Dendritic cell treated with granulocyte-macrophage colony-stimulating factor and Interleukin-4, amounts not matched to agents 40 ng/mL and 50 ng/mL, for 4 days (primary cell): Measurements from ENCODE around the gene FGGY.
"Not testable (repeated sequence)": the region's sequence is repeated elsewhere in the genome, so short reads cannot be mapped to it uniquely, and the experiment has no call there.

Source experiments
- H3K27ac Mint-ChIP-seq: one replicate; pipeline ENCODE4 v1.8.0; 2022; ENCODE audit warnings: mild to moderate bottlenecking, mixed read lengths
- H3K27me3 Mint-ChIP-seq: one replicate; pipeline ENCODE4 v1.8.0; 2022; ENCODE audit warnings: mild to moderate bottlenecking, mixed read lengths
- H3K36me3 Mint-ChIP-seq: one replicate; pipeline ENCODE4 v1.8.0; 2022; ENCODE audit warnings: low read depth, mixed read lengths
- H3K4me1 Mint-ChIP-seq: one replicate; pipeline ENCODE4 v1.8.0; 2022; ENCODE audit warnings: low read depth, mixed read lengths
- H3K4me3 Mint-ChIP-seq: one replicate; pipeline ENCODE4 v1.8.0; 2022; ENCODE audit warnings: mild to moderate bottlenecking, moderate library complexity, mixed read lengths
- H3K9me3 Mint-ChIP-seq: one replicate; pipeline ENCODE4 v1.8.0; 2022; ENCODE audit warnings: mixed read lengths
- intact Hi-C: fragments of 100-400 bp; cut with micrococcal nuclease; formaldehyde crosslinking; loops from one replicate; pipeline ENCODE4 v1.15.0; 2022

Gene FGGY

GRCh38 chr1:59731591-59731990 is 434.7 kb downstream of the FGGY start:
- Mint-ChIP-seq H3K9me3 (peaks cover 15% of the 10 kb centered on the region), H3K4me3 (no peak overlapping the region), H3K36me3 (peaks cover 9% of the 10 kb centered on the region), H3K4me1 (peaks cover 26% of the 10 kb centered on the region), H3K27me3 (no peaks in the 10 kb centered on the region), H3K27ac (no peak overlapping the region)
- intact Hi-C loops: no loop called here

- intact Hi-C loops: no loop called here
- Mint-ChIP-seq H3K27ac (no peak overlapping the region), H3K4me3 (no peak overlapping the region), H3K27me3 (no peaks in the 10 kb centered on the region), H3K36me3 (peaks cover 12% of the 10 kb centered on the region), H3K9me3 (peaks cover 20% of the 10 kb centered on the region), H3K4me1 (peaks cover 20% of the 10 kb centered on the region)
Measured at GRCh38 chr1:59732214-59732955, 435.5 kb downstream of the FGGY start.

GRCh38 chr1:59733443-59734141 is 436.7 kb downstream of the FGGY start:
- Mint-ChIP-seq H3K4me1 (peaks cover 20% of the 10 kb centered on the region), H3K4me3 (no peak overlapping the region), H3K36me3 (peaks cover 12% of the 10 kb centered on the region), H3K27ac (no peak overlapping the region), H3K9me3 (peaks cover 20% of the 10 kb centered on the region), H3K27me3 (no peaks in the 10 kb centered on the region)
- intact Hi-C loops: no loop called here

GRCh38 chr1:59735927-59736326 is 439.0 kb downstream of the FGGY start:
- Mint-ChIP-seq H3K9me3 (peaks cover 20% of the 10 kb centered on the region), H3K4me1 (peaks cover 15% of the 10 kb centered on the region), H3K36me3 (peaks cover 12% of the 10 kb centered on the region)
- H3K27ac Mint-ChIP-seq, intact Hi-C loops, H3K4me3 Mint-ChIP-seq, H3K27me3 Mint-ChIP-seq: not testable (repeated sequence)

- Mint-ChIP-seq H3K4me3 (no peak overlapping the region), H3K36me3 (peaks cover 12% of the 10 kb centered on the region), H3K4me1 (peaks cover 7% of the 10 kb centered on the region), H3K9me3 (peaks cover 20% of the 10 kb centered on the region), H3K27ac (no peak overlapping the region), H3K27me3 (no peaks in the 10 kb centered on the region)
- intact Hi-C loops: no loop called here
Measured at GRCh38 chr1:59736744-59737143, 439.9 kb downstream of the FGGY start.

DNA sequence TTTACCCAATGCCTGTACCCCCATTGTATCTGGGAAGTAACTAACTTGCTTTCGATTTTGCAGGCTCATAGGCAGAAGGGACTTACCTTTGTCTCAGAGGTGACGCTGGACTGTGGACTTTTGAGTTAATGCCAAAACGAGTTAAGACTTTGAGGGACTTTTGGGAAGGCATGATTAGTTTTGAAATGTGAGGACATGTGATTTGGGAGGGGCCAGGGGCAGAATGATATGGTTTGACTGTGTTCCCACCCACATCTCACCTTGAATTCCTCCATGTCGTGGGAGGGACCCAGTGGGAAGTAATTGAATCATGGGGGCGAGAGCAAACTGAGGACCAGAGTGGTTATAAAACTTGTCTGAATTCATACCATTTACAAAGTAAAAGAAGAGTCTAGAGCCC is 440.7 kb downstream of the FGGY start:
- Mint-ChIP-seq H3K9me3 (peaks cover 21% of the 10 kb centered on the region), H3K4me1 (peaks cover 7% of the 10 kb centered on the region), H3K36me3 (peaks cover 12% of the 10 kb centered on the region), H3K4me3 (no peak overlapping the region), H3K27ac (no peak overlapping the region), H3K27me3 (no peaks in the 10 kb centered on the region)
- intact Hi-C loops: no loop called here

DNA sequence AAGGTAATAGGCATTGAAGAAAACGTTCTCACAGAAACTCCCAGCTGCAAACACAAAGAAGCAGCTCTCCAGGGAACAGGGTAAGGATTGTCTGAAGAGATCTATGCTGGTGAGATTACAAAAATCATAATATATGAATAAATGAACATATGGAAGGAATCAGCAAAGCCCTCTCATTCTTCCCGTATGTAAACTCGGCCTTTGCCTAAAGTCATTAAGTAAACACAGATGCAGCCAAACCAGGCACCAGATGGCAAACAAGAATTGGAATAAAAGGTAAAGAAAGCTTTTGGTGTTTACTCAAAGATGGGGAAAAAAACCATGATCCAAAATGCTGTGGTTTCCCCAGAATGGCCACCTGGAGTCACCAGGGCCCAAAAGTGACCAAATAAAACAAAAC is 441.3 kb downstream of the FGGY start:
- peaks cover 26% of the 10 kb centered on the region for H3K9me3 Mint-ChIP-seq
- intact Hi-C loops: no loop called here
- H3K27me3 Mint-ChIP-seq: no peaks in the 10 kb centered on the region
- H3K27ac Mint-ChIP-seq: no peak overlapping the region
- peaks cover 12% of the 10 kb centered on the region for H3K36me3 Mint-ChIP-seq
- H3K4me1 Mint-ChIP-seq: peaks cover 12% of the 10 kb centered on the region
- H3K4me3 Mint-ChIP-seq: no peak overlapping the region

GRCh38 chr1:59738591-59739015 is 441.7 kb downstream of the FGGY start:
- Mint-ChIP-seq H3K36me3 (peaks cover 12% of the 10 kb centered on the region), H3K27me3 (no peaks in the 10 kb centered on the region), H3K4me1 (peaks cover 17% of the 10 kb centered on the region), H3K9me3 (peaks cover 28% of the 10 kb centered on the region), H3K27ac (no peak overlapping the region), H3K4me3 (no peak overlapping the region)
- intact Hi-C loops: no loop called here

DNA sequence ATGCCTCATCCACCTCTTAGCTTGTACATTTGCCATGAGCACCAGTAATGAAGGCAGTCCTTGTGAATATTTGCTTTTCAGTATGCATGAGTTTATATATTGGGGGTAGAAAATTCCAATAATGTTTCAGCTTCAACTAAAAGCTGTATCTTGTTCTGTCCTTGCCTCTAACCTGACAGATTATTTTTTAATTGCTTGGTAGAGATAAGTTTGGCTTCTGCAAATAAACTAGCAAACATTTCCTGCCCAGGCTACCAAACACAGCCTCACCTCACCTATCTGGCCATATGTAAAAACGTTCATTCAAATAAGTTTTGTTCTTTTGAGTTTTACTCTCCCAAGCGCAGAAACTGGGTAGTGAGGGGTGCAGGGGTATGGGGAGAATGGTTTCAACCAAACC is 442.2 kb downstream of the FGGY start:
- Mint-ChIP-seq H3K9me3 (peaks cover 28% of the 10 kb centered on the region), H3K36me3 (peaks cover 12% of the 10 kb centered on the region), H3K4me3 (no peak overlapping the region), H3K27me3 (no peaks in the 10 kb centered on the region), H3K27ac (no peak overlapping the region), H3K4me1 (peaks cover 20% of the 10 kb centered on the region)
- intact Hi-C loops: no loop called here

DNA sequence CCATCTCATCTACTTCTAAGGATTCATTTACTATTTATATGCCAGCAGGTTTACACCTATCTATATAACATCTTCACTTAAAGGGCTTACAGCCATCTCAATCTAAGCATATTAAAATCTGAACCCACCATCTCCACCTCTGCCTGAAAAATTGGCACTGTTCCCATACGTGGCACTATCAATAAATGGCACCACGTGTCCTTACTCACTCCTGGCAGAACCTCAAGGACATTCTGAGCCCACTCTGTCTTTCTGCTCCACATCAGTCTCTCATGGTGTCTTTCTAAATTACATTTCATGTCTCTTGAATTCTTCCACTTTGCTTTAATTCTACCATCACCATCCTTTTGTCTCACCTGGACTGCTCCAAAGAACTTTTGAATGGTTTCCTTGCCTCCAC is 445.6 kb downstream of the FGGY start:
- Mint-ChIP-seq H3K9me3 (peaks cover 8% of the 10 kb centered on the region), H3K27ac (peak overlapping the region; percentile 78), H3K36me3 (no peaks in the 10 kb centered on the region), H3K4me3 (no peak overlapping the region), H3K27me3 (no peaks in the 10 kb centered on the region), H3K4me1 (peaks cover 30% of the 10 kb centered on the region)
- intact Hi-C loops: no loop called here

DNA sequence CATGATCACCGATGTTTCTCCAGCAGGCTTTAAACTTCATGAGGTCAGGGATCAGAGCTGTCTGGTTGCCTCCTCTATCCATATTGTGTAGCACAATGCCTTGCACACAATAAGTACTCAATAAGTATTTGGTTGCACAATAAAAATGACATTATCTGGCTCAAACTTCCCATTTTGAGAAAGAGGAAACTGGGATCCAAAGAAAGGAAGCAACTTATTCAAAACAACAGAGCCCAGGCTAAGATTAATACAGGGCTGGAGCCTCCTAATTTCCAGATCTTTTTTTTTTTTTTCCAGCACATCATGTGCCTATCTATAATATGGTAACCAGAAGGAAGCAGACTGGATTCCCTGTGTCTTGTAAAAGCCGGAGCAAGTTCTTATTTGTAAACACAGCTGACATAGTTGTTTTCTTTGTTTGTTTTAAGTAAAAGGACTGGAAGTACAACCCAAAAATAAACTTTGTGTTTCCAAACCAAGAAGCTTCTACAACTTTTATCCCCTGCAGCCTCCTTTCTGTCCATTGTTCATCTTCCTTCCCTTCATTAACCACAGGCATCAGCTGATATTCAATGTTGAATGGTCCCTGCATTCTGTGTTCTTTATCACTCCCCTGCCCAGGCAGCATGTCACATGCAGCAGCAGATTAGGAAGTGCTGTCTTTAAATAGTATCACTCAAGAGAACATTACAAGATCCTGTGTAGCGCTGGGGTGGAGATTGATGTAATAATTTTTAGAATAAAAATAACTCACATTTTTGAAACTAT is 446.6 kb downstream of the FGGY start:
- Mint-ChIP-seq H3K4me3 (peak overlapping the region; percentile 37), H3K4me1 (peaks cover 37% of the 10 kb centered on the region), H3K27me3 (no peaks in the 10 kb centered on the region), H3K9me3 (peaks cover 8% of the 10 kb centered on the region), H3K36me3 (no peaks in the 10 kb centered on the region), H3K27ac (peak overlapping the region; percentile 78)
- intact Hi-C loops: no loop called here

- intact Hi-C loops: no loop called here
- H3K27me3 Mint-ChIP-seq: no peaks in the 10 kb centered on the region
- H3K4me3 Mint-ChIP-seq: no peak overlapping the region
- H3K36me3 Mint-ChIP-seq: no peaks in the 10 kb centered on the region
- H3K9me3 Mint-ChIP-seq: peaks cover 8% of the 10 kb centered on the region
- peaks cover 47% of the 10 kb centered on the region for H3K4me1 Mint-ChIP-seq
- no peak overlapping the region for H3K27ac Mint-ChIP-seq
Measured at GRCh38 chr1:59747420-59748024, 450.6 kb downstream of the FGGY start.

GRCh38 chr1:59748123-59748522 is 451.2 kb downstream of the FGGY start:
- Mint-ChIP-seq H3K27ac (no peak overlapping the region), H3K27me3 (no peaks in the 10 kb centered on the region)
- intact Hi-C loops: no loop called here

More at GRCh38 chr1:59748123-59748522, 451.2 kb downstream of the FGGY start:
- Mint-ChIP-seq H3K9me3 (peaks cover 2% of the 10 kb centered on the region), H3K36me3 (no peaks in the 10 kb centered on the region), H3K4me3 (no peak overlapping the region), H3K4me1 (peaks cover 43% of the 10 kb centered on the region)
